ENCODE measurements around the gene NSUN4.
"Not testable (repeated sequence)": the region's sequence is repeated elsewhere in the genome, so short reads cannot be mapped to it uniquely, and the experiment has no call there.

Gene NSUN4

GRCh38 chr1:46365796-46366195 lies 25.2 kb downstream of the NSUN4 start:
- not testable (repeated sequence) for DNase-seq (ENCODE audit: low read depth, low spot score)

- DNase-seq (ENCODE audit: low read depth, low spot score): no peak
Observed at GRCh38 chr1:46367072-46367471, 26.5 kb downstream of the NSUN4 start.

GRCh38 chr1:46367701-46368100 lies 27.1 kb downstream of the NSUN4 start:
- not testable (repeated sequence) for DNase-seq (ENCODE audit: low read depth, low spot score)

- DNase-seq (ENCODE audit: low read depth, low spot score): no peak
Observed at GRCh38 chr1:46368791-46369190, 28.2 kb downstream of the NSUN4 start.

- no peak for DNase-seq (ENCODE audit: low read depth, low spot score)
Observed at GRCh38 chr1:46369542-46370213, 29.1 kb downstream of the NSUN4 start.

GRCh38 chr1:46370214-46370633 lies 29.6 kb downstream of the NSUN4 start:
- DNase-seq (ENCODE audit: low read depth, low spot score): no peak

- DNase-seq (ENCODE audit: low read depth, low spot score): no peak
Observed at GRCh38 chr1:46372431-46372830, 31.8 kb downstream of the NSUN4 start.

GRCh38 chr1:46379996-46380395 lies 39.4 kb downstream of the NSUN4 start:
- no peak for DNase-seq (ENCODE audit: low read depth, low spot score)

GRCh38 chr1:46380508-46380907 lies 39.9 kb downstream of the NSUN4 start:
- DNase-seq (ENCODE audit: low read depth, low spot score): no peak

- DNase-seq (ENCODE audit: low read depth, low spot score): no peak
Observed at GRCh38 chr1:46393510-46393909, 52.9 kb downstream of the NSUN4 start.

- DNase-seq (ENCODE audit: low read depth, low spot score): no peak
Observed at GRCh38 chr1:46394108-46394871, 53.7 kb downstream of the NSUN4 start, which contains the start of gene FAAH. Gene FAAH, plus strand, starts transcription at chr1:46394317. Its CDS starts 32 bp downstream, at chr1:46394349.

GRCh38 chr1:46394872-46395465 lies 54.4 kb downstream of the NSUN4 start:
- DNase-seq (ENCODE audit: low read depth, low spot score): no peak

- no peak for DNase-seq (ENCODE audit: low read depth, low spot score)
Observed at GRCh38 chr1:46396441-46397398, 56.1 kb downstream of the NSUN4 start.

- no peak for DNase-seq (ENCODE audit: low read depth, low spot score)
Observed at GRCh38 chr1:46399307-46399706, 58.7 kb downstream of the NSUN4 start.

- DNase-seq (ENCODE audit: low read depth, low spot score): no peak
Observed at GRCh38 chr1:46400421-46400820, 59.8 kb downstream of the NSUN4 start.

- DNase-seq (ENCODE audit: low read depth, low spot score): no peak
Observed at GRCh38 chr1:46401154-46401913, 60.7 kb downstream of the NSUN4 start.

GRCh38 chr1:46401964-46402626 lies 61.5 kb downstream of the NSUN4 start:
- DNase-seq (ENCODE audit: low read depth, low spot score): peak; percentile 31

GRCh38 chr1:46403916-46404315 lies 63.3 kb downstream of the NSUN4 start:
- DNase-seq (ENCODE audit: low read depth, low spot score): no peak

- DNase-seq (ENCODE audit: low read depth, low spot score): no peak
Observed at GRCh38 chr1:46404482-46405196, 64.0 kb downstream of the NSUN4 start.

GRCh38 chr1:46405197-46405555 lies 64.6 kb downstream of the NSUN4 start:
- DNase-seq (ENCODE audit: low read depth, low spot score): no peak
